RPMI8226 (cell line): ENCODE data around the gene MPZL1.

Experiments
- DNase-seq: peaks from one replicate; pipeline ENCODE4 v3.0.0-alpha.2; 2015

MPZL1 gene

DNA sequence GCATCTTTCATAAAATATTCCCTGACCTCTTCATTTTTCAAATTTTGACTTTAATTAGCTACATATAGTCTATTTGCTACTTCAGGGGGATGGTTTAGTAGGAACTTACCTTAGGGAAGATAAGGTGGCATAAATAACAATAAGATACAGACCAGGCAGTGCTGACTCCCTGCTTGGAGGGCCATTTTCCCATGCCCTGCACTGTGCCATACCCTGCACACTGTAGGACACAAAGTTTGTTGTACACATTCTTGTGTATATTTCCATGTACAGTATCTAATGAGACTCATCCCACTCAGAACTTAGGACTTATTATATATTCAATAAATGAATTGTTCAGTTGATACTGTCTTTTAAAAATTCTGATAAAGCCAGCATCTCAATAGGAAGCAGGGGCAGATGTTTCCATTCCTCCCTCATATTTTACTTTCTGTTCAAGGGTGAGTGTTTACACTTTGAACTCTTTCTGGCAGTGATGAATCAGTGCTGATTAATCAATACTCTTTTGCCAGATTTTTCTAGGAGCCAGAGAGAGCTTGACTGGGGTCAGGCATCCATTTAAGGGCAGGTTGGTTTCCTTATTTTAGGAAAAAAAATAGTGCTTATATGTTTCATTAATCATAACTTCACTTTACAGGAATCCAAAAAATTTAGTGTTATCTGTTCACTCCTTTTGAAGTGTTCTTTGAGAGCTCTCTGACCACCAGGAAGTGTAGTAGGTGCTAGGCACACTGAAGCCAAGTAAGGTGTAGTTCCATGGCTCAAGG is 30.6 kb downstream of the MPZL1 start:
- DNase-seq, result no peak

DNA sequence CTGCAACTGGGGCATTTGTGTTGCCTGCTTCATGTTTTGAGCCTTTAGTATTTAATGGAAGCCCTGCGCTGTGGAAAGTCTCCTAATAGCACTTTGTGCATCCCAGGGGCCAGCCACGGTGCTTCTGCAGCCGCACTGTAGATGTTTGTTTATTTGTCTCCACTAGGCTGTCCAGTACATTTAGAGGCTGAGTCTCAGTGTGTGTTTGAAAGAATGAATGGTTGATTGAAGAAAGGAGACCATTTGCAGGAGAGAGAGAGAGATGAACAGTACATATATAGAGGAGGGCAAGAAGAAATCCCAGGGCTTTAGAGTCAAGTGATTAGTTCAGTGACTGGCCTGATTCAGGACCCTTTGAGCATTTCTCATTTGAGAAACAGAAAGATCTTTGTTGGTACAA is 33.9 kb downstream of the MPZL1 start:
- DNase-seq, result no peak

DNA sequence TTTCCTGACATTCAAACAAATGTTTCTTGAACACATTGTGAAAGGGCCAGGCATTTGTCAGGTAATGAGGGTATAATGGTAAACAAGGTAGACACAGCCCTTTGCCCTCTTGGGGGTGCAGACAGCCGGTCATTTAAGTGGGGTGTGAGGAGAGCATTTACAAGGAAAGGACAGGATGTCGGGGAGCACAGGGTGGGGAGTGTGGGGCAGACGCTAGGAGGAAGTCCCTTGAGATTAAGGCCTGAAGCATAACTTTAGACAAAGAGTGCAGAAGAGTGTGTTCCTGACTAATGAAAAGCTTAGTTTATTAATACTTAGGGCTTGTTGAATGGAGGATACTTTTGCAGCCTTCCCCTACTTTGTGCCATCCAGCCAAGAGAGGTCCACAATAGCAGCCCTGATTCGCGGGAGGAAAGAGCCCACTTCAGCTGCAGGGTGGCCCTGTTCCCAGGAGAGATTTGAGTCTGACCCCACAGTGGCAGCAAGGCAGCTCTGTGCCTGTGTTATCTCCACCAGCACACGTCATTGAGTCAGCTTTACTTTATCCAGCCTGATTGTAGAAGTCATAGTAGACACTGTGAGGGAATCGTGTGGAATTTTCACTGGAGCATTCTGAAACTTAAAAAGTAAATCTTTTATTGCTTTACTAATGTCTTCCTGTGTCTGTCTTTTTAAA is 35.1 kb downstream of the MPZL1 start:
- DNase-seq, result no peak

DNA sequence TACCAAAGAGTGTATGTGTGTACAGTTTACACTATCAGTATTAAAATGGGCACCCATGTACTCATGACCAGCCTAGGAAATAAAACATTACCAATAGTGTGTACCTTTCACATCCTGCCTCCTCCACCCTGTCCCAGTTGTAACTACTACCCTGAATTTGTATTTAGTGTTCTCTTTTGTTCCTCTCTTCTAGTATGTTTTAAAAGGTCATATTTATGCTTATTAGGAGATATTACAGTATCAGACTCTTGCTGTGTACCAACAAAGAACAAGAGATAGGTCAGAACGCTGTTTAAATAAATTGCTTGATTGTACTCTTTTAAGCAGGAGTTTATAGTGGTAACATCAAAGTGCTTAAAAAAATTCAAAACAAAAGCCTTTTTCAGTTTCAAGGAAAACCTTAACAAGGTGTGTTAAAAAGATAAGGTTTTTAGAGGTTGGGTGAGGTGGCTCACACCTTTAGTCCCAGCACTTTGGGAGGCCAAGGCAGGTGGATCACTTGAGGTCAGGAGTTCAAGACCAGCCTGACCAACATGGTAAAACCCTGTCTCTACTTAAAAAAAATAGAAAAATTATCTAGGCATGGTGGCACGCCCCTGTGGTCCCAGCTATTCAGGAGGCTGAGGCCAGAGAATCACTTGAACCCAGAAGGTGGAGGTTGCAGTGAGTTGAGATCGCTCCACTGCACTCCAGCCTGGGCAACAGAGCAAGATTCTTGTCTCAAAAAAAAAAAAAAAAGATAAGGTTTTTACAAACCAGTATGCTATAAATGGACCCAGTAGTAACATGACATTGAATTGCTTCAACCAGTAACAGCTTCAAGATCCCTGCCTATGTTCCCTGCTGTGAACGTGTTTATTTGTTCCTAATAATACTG is 35.9 kb downstream of the MPZL1 start:
- DNase-seq, result no peak

DNA sequence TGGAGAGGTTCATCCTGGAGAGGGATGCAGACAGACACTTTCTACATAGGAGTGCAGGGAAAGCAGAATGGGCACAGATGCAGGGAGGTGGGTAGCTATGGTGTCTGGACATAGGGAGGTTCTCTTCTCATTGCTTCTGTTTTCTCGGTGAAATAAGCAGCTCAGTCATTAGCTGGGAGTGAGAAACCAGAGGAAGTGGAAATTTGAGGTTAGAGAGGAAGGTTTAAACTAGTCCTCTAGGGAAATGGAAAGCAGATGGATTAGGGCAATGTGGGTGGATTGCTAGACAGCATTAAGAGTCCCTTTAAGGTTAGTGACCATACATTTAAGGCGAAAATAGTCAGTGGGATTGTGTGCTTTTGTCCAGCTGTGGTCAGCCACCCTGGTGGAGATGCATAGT is 39.6 kb downstream of the MPZL1 start:
- DNase-seq, result no peak

- DNase-seq, result no peak
Observed at GRCh38 chr1:167762061-167762746, 40.4 kb downstream of the MPZL1 start.

DNA sequence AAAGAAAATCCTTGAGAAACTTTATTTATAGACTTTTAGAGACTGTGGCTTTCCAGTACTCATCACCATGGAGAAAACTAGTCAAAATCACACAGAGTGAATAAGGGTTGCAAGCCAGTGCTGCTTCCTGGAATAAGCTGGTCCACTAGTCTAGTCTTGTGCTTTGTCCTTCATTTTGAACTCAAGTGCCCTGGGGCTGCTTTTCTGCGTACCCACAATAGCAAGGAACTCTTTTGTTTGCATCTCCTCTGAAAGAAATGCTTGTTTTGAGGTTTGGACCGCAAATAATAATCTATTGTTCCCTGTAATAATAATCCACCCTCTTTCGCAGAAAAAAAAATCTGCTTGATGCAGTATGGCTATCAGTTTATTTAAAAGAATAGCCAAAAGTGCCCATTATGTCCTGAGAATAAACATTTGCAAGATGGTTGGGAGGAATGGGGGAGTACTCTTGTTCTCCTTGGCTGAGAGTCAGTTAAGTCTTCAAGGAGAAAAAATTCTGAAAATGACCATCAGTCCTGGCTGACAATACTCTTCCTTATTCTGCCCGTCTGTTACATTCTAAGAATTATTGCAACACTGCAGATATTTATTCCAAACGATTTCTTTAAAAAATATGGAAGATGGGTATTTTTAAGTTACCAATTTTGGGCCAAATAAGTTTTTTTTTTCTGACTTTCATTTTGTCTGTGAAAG is 41.9 kb downstream of the MPZL1 start:
- no peak for DNase-seq

DNA sequence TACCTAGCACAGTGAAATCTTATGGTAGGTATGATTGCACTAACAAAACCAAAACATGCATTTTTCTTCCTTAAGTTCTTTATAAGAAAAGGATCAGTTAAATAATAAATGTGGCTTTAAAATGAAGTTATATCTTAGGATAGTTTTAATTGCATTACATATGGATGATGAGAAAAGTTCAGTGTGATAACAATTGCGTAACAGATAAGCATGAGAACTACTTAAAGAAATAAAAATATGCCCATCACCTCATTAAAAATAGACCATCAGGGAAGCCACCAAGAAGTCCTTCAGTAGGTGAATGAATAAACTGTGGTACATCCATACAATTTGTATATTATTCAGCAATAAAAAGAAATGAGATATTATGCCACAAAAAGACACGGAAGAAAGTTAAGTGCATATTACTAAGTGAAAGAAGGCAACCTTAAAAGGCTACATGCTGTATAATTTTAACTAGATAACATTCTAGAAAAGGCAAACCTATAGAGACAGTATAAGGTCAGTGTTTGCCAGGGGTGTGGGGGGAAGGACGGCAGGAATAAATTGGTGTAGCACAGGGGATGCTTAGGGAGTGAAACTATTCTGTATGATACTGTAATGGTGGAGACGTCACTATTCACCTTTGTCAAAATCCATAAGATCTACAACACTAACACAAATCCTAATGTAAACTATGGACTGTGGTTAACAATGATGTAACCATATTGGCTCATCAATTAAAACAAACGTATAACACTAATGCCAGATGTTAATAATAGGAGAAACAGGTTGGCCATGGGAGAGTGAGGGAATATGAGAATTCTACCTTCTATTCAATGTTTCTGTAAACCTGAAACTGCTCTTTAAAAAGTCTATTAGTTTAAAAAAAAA is 42.9 kb downstream of the MPZL1 start:
- DNase-seq, result no peak

- DNase-seq, result no peak
Observed at GRCh38 chr1:167765496-167765895, 43.7 kb downstream of the MPZL1 start.

GRCh38 chr1:167766538-167766937 is 44.8 kb downstream of the MPZL1 start:
- DNase-seq, result no peak

GRCh38 chr1:167767761-167768160 is 46.0 kb downstream of the MPZL1 start:
- DNase-seq, result no peak

- DNase-seq, result no peak
Observed at GRCh38 chr1:167770127-167770526, 48.3 kb downstream of the MPZL1 start.

DNA sequence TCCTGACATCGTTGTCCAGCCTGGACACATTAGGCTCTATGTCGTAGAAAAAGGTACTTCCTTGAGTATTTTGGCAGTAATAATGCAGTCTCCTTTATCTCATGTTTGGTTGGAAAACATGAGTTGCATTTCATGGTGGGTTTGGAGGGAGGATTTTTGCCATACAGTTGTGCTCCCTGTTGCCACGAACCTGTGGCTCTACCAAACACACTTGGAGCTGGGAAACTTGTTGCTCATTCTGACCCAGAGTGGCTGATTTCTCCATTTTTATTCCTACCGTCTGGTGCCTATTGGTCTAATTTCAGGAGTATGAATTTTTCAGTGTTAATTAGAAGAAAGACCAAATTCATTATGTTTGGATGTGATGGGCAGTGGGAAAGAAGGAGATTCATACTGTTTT is 50.7 kb downstream of the MPZL1 start:
- no peak for DNase-seq

GRCh38 chr1:167773516-167773915 is 51.7 kb downstream of the MPZL1 start:
- DNase-seq, result no peak

DNA sequence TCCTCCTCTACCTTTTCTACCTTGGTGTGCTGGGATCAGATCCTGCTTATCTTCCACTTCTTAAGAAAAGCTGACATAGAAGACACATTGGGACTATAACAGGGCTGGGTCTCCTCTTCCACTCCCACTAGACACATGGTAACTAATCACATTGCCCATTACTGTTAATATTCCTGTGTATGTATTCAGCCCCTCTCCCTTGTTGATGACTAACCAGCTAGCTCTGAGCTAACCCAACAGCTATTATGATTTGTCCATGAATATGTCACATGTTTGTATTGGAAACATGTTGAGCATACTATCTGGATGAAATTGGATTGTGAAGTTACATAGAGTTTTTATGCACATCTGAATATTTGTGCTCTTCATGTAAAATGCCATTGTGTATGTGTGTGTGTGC is 52.9 kb downstream of the MPZL1 start:
- no peak for DNase-seq

- no peak for DNase-seq
Observed at GRCh38 chr1:167775178-167775577, 53.4 kb downstream of the MPZL1 start.

DNA sequence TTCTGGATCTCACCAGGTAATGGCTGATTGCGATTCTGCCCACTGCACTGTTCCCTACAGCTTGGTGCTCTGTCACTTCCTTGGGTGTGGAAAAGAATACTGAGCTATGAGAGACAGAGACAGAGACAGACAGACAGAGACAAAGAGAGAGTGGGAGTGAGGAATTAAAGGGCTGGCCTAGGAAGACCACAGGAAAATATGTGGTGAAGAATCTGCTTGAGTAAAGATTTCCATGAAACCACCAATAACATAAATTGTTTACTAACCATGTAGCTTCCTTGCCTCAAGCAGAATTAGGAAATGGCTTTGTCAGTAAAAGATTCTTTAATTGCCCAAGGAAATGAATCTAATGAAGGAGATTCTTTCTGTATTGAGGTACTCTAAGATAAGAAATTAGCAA is 54.4 kb downstream of the MPZL1 start:
- no peak for DNase-seq

GRCh38 chr1:167776616-167777268 is 55.0 kb downstream of the MPZL1 start:
- no peak for DNase-seq

DNA sequence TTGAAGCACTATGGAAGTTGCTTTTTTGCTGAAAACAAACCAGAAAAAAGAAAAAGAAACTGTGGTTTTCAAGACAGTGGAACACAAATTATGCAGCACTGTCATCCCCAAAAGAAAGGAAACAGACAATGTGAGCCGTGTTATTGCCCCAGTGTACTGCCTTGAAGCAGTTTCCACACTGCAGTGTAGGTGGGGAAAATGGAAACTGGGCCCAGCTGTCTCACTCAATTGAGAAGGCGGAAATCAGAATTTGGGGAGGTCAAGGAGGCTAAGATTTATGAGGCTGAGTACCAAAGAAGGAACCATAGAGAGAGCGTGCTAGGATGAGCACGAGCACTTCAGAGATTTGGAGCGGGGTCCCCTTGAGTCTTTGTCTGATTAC is 55.5 kb downstream of the MPZL1 start:
- no peak for DNase-seq

- DNase-seq, result no peak
Observed at GRCh38 chr1:167781558-167781957, 59.8 kb downstream of the MPZL1 start.

DNA sequence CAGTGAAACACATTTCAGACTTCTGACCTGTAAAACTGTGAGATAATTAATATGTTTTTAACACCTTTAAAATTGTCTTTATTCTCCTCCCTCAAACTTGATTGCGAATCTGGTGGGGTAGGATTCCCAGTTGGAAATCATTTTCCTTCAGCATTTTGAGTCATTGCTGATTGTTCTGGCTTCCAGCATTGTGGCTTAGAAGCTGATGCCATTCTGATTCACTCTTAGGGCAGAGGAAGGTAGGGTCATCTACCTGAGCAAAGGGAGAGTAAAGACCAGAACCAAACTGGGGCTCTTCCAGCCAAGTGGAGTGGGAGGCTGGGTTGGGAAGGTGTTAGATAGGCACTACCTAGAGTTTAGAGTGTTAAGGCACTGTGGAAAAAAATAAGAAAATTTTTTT is 61.2 kb downstream of the MPZL1 start:
- no peak for DNase-seq
